ENCODE results near the gene FURIN.

Gene FURIN

GRCh38 chr15:90884719-90885431 is 16.5 kb downstream of the FURIN start:
- DNase-seq (ENCODE audit: low spot score) (no peak), ATAC-seq (ENCODE audit: low read depth) (0 out of 3 replicates have a peak, but pooled peaks have one; percentile 0)
- Histone ChIP-seq H3K27me3 (ENCODE audit: insufficient read depth, poor library complexity, severe bottlenecking) (no peaks in the 10 kb centered on the region), H3K27ac (ENCODE audit: poor library complexity, severe bottlenecking) (no peak overlapping the region), H3K4me1 (ENCODE audit: insufficient read depth, poor library complexity, severe bottlenecking) (no peaks in the 10 kb centered on the region), H3K4me3 (ENCODE audit: severe bottlenecking) (no peak overlapping the region), H3K36me3 (ENCODE audit: low read depth) (peaks cover 10% of the 10 kb centered on the region), H3K9me3 (ENCODE audit: severe bottlenecking) (no peaks in the 10 kb centered on the region)
- no peak for TF ChIP-seq CTCF (IDR thresholded peaks at IDR 0.05; ENCODE audit: poor library complexity, severe bottlenecking)

DNA sequence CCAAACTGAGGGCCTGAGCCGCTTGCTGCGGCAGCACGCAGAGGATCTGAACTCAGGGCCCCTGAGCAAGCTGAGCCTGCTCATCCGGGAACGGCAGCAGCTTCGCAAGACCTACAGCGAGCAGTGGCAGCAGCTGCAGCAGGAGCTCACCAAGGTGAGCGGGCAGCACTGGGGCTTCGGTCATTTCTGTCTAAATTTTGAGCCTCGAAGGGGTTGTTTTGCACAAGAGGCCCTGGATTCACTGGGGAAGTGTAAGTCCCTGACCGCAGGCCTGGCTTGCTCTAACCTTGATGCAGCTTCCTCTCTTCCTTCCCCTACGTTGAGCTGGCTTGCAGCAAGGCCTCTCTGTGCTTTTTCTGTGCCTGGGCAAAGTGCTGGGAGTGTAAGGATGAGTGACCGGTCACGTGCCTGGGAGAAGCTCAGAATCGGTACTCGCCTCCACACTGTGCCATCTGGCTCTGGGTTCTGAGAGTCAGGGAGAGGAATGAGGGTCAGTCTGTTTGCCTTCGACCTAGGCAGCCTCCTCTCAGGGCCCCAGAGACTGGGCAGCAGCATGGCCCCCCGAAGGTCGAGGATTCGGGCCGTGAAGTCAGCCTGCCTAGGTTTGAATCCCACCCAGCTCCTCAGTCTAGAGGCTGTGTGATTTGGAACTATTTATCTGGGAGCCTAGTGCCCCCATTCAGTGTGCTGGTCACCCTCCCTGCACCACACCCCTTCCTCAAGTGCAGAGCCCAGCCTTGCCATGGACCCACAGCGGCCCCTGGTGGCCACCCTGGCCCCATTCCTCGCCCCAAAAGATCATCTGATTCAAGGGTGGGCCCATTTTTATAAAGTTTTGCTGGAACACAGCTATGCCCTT is 17.3 kb downstream of the FURIN start:
- ATAC-seq (ENCODE audit: low read depth) (peak; percentile 48), DNase-seq (ENCODE audit: low spot score) (no peak)
- H3K27ac ChIP-seq (ENCODE audit: poor library complexity, severe bottlenecking): no peak overlapping the region

DNA sequence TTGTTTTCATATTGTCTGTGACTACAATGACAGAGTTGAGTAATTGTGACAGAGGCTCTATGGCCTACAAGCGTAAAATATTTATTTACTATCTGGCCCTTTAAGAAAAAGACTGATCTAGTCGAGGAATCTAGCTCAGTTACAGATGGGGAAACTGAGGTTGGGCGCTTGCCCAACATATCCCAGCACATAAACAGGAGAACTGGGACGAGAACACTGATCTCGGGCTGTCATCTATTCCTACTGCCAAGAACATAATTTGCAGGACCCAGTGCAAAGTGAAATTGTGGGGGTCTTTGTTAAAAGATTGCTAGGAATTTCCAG is 17.9 kb downstream of the FURIN start:
- TF ChIP-seq CTCF (IDR thresholded peaks at IDR 0.05; ENCODE audit: poor library complexity, severe bottlenecking): peak; percentile 87
- no peaks in the 10 kb centered on the region for H3K27me3 ChIP-seq (ENCODE audit: insufficient read depth, poor library complexity, severe bottlenecking)
- no peaks in the 10 kb centered on the region for H3K4me1 ChIP-seq (ENCODE audit: insufficient read depth, poor library complexity, severe bottlenecking)
- H3K27ac ChIP-seq (ENCODE audit: poor library complexity, severe bottlenecking): no peak overlapping the region
- no peaks in the 10 kb centered on the region; the same call in 1 of the 2 replicates for H3K36me3 ChIP-seq (ENCODE audit: low read depth)
- ATAC-seq (ENCODE audit: low read depth) (no peak), DNase-seq (ENCODE audit: low spot score) (no peak)
- H3K9me3 ChIP-seq (ENCODE audit: severe bottlenecking): no peaks in the 10 kb centered on the region
- no peak overlapping the region for H3K4me3 ChIP-seq (ENCODE audit: severe bottlenecking)

More for the DNA sequence above, 17.3 kb downstream of the FURIN start:
- H3K27me3 ChIP-seq (ENCODE audit: insufficient read depth, poor library complexity, severe bottlenecking): no peaks in the 10 kb centered on the region
- H3K36me3 ChIP-seq (ENCODE audit: low read depth): peaks cover 2% of the 10 kb centered on the region
- no peaks in the 10 kb centered on the region for H3K4me1 ChIP-seq (ENCODE audit: insufficient read depth, poor library complexity, severe bottlenecking)
- TF ChIP-seq CTCF (IDR thresholded peaks at IDR 0.05; ENCODE audit: poor library complexity, severe bottlenecking): peak; percentile 100
- no peaks in the 10 kb centered on the region for H3K9me3 ChIP-seq (ENCODE audit: severe bottlenecking)
- H3K4me3 ChIP-seq (ENCODE audit: severe bottlenecking): no peak overlapping the region

- TF ChIP-seq CTCF (IDR thresholded peaks at IDR 0.05; ENCODE audit: poor library complexity, severe bottlenecking): no peak
- ATAC-seq (ENCODE audit: low read depth) (no peak), DNase-seq (ENCODE audit: low spot score) (no peak)
- Histone ChIP-seq H3K9me3 (ENCODE audit: severe bottlenecking) (no peaks in the 10 kb centered on the region), H3K4me3 (ENCODE audit: severe bottlenecking) (no peak overlapping the region), H3K4me1 (ENCODE audit: insufficient read depth, poor library complexity, severe bottlenecking) (no peaks in the 10 kb centered on the region), H3K36me3 (ENCODE audit: low read depth) (no peaks in the 10 kb centered on the region; the same call in 1 of the 2 replicates), H3K27ac (ENCODE audit: poor library complexity, severe bottlenecking) (no peak overlapping the region), H3K27me3 (ENCODE audit: insufficient read depth, poor library complexity, severe bottlenecking) (no peaks in the 10 kb centered on the region)
Observed at GRCh38 chr15:90887037-90887481, 18.7 kb downstream of the FURIN start.

All from RWPE2 (cell line).